Right hindlimb (tissue), 1 donor: ENCODE measurements around the gene GLB1L.

Experiments used
- DNase-seq: peaks from one replicate; pipeline ENCODE4 v3.0.0-alpha.2; 2018

Gene GLB1L

DNA sequence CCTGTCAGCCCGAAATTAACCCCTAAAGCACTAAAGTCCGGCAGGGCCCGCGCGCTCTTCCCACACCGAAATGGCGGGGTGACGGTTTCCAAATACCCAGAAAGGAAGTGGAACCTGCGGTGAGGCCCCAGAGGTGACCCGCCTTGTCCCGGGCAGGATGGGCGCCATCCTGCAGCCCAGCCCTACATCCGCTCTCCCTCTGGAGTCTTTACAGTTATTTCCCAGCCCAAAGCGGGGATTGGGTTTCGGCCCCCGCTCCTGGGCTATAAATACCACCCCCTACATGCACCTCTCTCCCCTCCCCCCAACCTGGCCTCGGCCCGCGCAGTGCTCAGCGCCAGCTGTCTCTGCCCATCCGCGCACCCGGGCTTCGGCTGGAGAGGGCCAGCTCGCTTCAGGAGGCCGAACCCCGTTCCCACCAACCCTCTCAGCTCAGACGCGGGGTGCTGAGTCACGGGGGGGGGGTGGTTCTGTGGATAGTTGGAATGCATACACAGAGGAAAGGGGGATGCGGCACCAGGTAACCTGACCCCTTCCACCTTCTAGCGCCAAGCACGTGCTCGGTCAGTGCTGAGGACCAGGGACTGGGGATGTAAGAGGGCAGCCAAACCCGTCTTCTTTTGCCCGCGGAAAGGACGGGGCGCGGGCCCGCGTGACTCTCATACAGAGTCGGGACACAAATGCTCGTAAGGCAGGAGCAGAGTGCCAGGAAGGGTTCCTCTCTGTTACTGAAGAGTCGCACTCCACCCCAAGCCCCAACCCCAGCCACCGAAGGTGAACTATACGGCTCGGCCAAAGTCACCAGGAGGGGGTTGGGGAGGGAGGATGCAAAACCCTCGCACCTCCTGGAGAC, 7.9 kb upstream of the GLB1L start, which contains the start of gene TUBA4B:
TSS of gene TUBA4B (plus strand) at position 344 of the 853 bp plus-strand sequence. CDS start at position 509, 165 bp downstream.
- DNase-seq = peak; percentile 65

GRCh38 chr2:219252570-219252899, 7.3 kb upstream of the GLB1L start:
- DNase-seq = no peak

- no peak for DNase-seq
These were observed 6.8 kb upstream of the GLB1L start for GRCh38 chr2:219252084-219252483.

DNA sequence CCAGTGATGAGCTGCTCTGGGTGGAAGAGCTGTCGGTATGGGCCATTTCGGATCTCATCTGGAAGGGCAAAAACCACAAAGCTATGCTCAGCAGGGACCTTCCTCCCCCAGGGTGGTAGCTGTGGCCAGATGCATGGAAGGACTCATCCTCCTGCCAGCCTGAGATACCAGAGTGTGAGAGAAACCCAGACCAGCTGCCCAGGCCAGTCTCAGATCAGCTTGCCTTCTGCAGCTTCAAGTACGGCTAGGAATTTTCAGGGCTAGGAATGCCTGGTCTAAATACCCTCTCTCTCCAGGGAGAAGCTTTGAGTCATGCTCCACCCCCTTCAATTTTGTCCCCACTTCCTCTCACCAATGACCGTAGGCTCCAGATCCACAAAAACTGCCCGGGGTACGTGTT, 6.4 kb upstream of the GLB1L start:
- no peak for DNase-seq

DNA sequence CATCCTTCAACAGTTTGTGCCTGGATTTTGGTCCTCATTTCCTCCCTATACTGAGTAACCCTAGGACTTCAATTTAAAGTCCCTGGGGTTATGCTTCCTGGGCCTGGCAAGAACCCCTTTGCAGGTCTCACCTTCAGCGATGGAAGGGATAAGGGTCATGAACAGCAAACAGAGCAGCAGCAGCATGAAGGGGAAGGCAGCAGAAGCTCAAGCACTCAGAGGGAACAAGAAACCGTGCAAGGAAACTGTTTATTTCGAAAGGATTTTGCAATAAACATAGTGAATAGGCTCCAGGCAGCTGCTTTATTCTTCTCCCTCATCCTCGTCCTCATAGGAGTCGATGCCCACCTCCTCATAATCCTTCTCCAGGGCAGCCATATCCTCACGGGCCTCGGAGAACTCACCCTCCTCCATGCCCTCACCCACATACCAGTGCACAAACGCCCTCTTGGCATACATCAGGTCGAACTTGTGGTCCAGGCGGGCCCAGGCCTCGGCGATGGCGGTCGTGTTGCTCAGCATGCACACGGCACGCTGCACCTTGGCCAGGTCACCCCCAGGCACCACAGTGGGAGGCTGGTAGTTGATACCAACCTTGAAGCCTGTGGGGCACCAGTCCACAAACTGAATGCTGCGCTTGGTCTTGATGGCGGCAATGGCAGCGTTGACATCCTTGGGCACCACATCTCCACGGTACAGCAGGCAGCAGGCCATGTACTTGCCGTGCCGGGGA, 5.0 kb upstream of the GLB1L start:
- DNase-seq = no peak

DNA sequence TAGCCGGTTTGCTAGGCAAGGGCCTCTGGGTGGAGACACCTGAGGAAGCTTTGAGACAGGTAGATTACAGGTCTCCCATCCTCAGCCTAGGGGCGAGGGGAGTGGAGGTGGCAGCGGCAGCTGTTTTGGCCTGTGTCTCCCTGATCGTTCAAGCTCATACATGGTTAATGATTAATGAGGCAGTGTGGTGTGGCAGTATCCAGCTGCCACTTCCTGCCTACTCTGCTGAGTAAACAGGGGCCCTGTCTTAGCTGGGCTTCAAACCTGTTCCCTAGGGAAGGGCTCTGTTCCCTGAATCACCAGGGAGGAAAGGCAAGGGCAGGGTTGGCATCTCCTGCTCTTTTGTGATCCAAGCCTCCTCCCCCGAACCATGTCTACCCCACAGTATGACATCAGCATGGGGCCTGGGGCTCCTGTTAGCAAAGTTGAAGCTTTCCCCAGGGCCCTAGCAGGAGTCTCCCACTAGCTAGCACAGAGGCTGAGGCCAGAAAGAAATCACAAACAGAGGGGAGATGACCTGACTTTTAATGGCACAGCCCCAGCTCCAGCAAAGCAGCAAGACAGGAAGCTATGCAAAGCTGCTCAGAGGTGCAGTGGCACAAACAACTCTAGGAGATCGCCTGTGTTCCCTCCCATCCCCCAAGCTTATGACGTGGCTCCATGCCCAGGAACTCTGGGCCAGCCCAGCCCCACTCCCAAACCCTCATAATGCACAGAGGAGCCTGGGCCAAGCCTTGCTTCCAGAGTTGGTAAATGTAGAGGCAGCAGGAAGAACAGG, 4.1 kb upstream of the GLB1L start:
- peak; percentile 77 for DNase-seq

- DNase-seq = no peak
These were observed 3.6 kb upstream of the GLB1L start for GRCh38 chr2:219248845-219249202.

DNA sequence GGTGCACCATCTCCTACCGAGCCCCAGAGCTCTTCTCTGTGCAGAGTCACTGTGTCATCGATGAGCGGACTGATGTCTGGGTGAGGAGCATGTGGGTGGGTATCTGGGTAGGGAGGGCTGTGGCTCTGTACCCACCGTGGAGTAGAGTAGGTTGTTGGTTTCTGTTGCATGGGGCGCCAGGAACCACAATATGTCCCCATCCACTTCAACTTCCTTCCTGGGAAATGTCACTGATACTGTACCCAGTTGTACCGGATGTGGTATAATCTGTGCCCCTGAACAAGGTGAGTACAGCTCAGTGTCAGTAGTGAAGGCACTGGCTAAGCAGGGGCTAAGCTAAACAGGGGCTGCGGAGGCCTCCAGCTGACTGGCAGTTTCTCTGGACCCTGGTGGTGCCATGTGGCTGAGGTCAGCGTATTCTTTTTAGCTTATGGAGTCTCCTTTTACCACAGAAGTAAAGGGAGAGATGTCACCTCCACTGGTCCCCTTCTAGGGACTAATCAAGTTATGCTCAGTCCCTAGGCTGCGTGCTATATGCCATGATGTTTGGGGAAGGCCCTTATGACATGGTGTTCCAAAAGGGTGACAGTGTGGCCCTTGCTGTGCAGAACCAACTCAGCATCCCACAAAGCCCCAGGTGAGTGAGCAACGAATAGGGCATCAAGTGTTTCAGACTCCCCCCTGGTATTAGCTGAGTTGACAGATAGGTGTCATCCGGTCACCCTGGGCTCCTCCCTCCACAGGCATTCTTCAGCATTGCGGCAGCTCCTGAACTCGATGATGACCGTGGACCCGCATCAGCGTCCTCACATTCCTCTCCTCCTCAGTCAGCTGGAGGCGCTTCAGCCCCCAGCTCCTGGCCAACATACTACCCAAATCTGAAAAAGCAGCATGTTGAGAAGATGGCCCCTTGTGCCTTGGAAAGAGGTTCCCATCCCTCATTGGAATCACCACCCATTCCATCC, 2.7 kb upstream of the GLB1L start:
- DNase-seq = no peak

- DNase-seq = no peak
These were observed 1.3 kb upstream of the GLB1L start for GRCh38 chr2:219246559-219246958.

DNA sequence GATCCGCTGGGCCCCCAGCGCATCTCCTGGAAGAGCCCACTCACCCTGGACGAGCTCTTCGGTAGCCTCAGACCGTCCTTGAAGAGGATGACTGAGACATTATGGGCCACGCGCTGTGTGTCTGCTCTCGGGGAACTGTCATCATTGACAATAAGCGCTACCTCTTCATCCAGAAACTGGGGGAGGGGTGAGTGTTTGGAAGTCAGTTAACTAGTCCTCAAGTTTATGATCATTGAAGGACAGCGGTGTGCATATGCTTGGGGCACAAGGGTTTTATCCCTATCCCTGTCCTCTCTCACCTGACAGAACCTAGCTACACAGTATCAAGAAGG, 621 bp upstream of the GLB1L start:
- no peak for DNase-seq

GRCh38 chr2:219244789-219245147, 476 bp downstream of the GLB1L start:
- DNase-seq = no peak

- DNase-seq = peak; percentile 51
These were observed 1.9 kb downstream of the GLB1L start for GRCh38 chr2:219243291-219243761.

GRCh38 chr2:219234331-219234730, 10.9 kb downstream of the GLB1L start:
- DNase-seq = no peak

DNA sequence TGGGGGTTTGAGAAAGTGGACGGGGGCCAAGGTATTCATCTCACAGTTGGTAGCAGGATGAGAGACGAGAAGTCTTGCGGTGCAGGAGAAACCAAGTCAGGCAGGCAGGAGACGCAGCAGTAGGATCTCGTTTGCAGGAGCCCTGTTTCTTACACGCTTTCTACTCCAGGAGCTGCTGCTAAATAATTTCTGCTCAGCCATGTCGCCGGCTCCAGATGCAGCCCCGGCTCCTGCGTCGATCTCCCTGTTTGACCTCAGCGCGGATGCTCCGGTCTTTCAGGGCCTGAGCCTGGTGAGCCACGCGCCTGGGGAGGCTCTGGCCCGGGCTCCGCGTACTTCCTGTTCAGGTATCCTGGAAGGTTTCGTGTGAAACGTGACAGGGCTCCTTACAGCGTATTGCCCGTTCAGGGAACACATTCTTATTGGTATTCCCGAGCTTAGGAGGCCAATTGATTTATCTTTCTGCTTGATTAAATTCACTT, 15.1 kb downstream of the GLB1L start:
- no peak for DNase-seq

DNA sequence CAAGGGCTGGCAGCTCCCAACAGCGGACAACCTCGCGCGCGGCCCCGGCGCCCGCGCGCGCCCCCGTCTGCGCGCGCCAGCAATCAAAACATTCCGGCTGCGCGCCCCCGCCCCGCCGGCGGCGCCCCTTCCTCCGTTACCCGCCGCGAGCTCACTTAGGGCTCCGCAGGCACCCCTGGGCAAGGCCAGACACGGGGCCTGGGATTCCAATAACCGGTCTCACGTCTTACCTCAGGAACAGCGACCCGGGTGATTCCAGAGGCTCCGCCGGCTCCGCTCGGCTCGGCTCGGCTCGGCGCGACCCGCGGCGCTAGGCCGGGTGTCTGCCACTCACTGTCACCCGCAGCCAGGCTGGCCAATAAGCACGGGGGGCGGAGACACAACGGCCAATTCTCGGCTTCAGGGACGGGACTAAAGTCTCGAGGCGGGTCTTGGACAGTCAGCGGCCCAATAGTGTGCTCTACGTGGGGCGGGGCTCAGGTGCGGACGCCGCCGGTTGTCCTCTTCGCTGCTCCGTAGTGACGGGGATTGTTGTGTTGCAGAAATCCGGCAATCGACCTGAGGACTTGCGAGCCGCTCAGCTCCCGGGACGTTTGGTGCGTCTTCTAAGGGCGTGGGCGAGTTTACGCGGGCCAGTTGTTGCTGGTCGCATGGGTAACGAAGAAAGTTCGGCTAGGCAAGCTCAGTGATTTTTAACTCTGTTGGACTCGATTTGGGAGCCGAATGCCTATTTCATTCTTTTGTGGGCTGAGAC, 15.8 kb downstream of the GLB1L start, which contains the start of the genes ANKZF1 and ATG9A:
TSS of gene ANKZF1 (plus strand) at position 502 of the 754 bp plus-strand sequence. CDS start 452 bp downstream, outside the sequence.
TSS of gene ATG9A (minus strand) at position 332 of the 754 bp plus-strand sequence. CDS start 1,612 bp downstream, outside the sequence.
- DNase-seq = peak; percentile 99

- no peak for DNase-seq
These were observed 16.3 kb downstream of the GLB1L start for GRCh38 chr2:219228911-219229304.

GRCh38 chr2:219228041-219228910, 17.0 kb downstream of the GLB1L start:
- DNase-seq = no peak

GRCh38 chr2:219225350-219225749, 19.9 kb downstream of the GLB1L start:
- no peak for DNase-seq

DNA sequence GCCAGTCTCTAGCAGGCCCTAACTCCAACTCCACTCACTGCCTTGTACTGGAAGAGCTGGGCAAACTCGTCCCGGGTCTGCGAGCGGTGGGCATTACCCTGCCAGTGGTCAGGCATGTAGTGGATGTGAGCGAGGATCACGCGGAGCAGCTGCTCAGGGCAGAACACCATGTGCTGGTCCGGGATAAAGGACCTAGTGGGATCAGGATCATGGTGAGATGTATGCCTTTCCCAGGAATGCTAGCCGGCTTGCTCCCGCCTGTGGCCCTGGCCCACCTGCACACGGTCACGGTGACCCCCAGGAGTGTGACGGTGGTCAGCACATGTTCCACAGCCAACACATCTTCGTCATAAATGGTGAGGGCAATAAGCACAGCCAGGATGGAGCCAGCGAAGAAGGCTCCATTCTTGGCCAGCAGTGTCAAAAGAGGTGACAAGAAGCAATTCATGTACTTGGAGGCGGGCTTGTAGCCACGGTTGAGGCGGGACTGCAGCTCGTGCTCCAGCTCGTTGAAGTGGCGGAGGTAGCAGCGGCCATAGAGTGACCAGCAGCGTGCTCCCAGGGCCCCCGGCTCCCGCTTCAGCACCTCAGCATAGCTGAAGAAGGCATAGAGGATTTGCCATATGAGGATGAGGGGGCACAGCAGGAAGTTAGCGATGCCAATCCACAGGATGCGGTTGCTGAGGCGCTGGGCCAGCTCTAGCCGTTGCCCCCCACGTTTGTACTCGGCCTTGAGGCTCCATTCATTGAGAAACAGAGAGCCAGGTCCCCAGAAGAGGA, 21.2 kb downstream of the GLB1L start:
- DNase-seq = no peak
